Immature natural killer cell (primary cell): ENCODE results near the gene SYK. TPM values are rescaled to one million over a fixed set of nuclear protein-coding genes. Genes with fewer than 3 reads are reported as not detected.
A peak's percentile ranks its signal among the peaks of the same experiment; 100 is the strongest.

Experiments used
- DNase-seq, 3 donors: peaks; one replicate each; pipeline ENCODE4 v3.0.0; 2022; ENCODE audit warnings: mixed read lengths in 1 of 3
- H3K27ac Mint-ChIP-seq, 6 donors: one replicate each; pipeline ENCODE4 v1.8.0; 2020; ENCODE audit warnings: mixed read lengths in 6 of 6, mild to moderate bottlenecking in 5 of 6, inconsistent platforms in 4 of 6, moderate library complexity in 3 of 6
- H3K27me3 Mint-ChIP-seq, 3 donors: one replicate each; pipeline ENCODE4 v1.8.0; 2020 to 2021; ENCODE audit warnings: low read depth in 3 of 3, mild to moderate bottlenecking in 3 of 3, mixed read lengths in 3 of 3, moderate library complexity in 3 of 3, inconsistent platforms in 1 of 3
- H3K36me3 Mint-ChIP-seq, 3 donors: one replicate each; pipeline ENCODE4 v1.8.0; 2020; ENCODE audit warnings: mixed read lengths in 3 of 3, inconsistent platforms in 2 of 3, mild to moderate bottlenecking in 2 of 3
- H3K4me1 Mint-ChIP-seq, 2 donors: one replicate each; pipeline ENCODE4 v1.8.0; 2020; ENCODE audit warnings: inconsistent platforms in 2 of 2, mild to moderate bottlenecking in 2 of 2, mixed read lengths in 2 of 2, moderate library complexity in 1 of 2
- H3K4me3 Mint-ChIP-seq, 5 donors: one replicate each; pipeline ENCODE4 v1.8.0; 2020; ENCODE audit warnings: mild to moderate bottlenecking in 5 of 5, mixed read lengths in 5 of 5, inconsistent platforms in 3 of 5, moderate library complexity in 3 of 5
- H3K9me3 Mint-ChIP-seq, 6 donors: one replicate each; pipeline ENCODE4 v1.8.0; 2020; ENCODE audit warnings: mild to moderate bottlenecking in 6 of 6, mixed read lengths in 6 of 6, inconsistent platforms in 4 of 6, moderate library complexity in 3 of 6
- polyA plus RNA-seq, 3 donors: library from polyadenylated mRNA; unstranded; fragments of 300-500 nt; fragmentation: Illumina TruSeq; gene quantifications; one replicate each; pipeline ENCODE4 v1.2.3, GENCODE V29; 2021

SYK gene
- polyA plus RNA-seq, 3 donors from 2014 or later = 50.1 to 125 (median 82.6) TPM

DNA sequence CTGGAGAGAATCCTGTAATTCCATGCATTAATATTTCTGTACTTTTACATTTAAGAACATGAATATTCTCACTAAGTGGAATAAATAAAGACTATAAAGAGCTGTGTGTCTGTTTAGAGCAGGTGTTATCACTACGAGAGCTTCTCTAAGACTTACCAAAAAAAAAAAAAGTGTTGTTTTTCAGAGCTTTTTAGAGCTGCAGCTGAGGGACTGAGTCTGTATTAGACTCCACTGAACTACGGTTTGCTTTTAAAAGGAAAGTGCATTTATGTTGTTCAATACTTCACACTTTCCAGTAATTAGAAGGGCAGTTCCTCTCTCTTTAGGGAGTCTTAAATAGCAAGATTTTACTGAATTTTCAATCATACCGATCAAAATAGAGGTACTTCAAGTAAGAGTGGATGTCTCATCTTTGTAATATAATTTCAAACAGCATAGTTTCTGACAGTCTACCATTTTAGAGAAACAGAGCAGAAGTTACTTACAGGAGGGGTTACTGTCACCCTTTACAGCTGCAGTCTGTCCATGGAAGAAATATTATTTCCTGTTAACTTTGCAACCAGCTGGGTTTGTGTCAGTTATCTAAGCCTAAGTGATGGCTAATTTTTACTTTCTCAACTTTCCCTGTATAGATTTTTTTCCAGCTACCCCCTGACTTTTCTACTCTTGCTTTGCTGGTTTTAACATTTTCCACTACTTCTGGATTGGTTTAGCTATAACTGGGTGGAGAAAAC lies 2.4 kb downstream of the SYK start:
- H3K36me3 Mint-ChIP-seq = peaks cover 0 to 4% (median 0%) of the 10 kb centered on the region in 3 donors
- H3K4me1 Mint-ChIP-seq = peaks cover 63 to 86% of the 10 kb centered on the region in 2 donors
- H3K27ac Mint-ChIP-seq = peak overlapping the region; percentile 89 to 97 (median 92)
- peak overlapping the region; percentile 89 to 94 (median 92) for H3K4me3 Mint-ChIP-seq
- peaks cover 0 to 7% (median 1%) of the 10 kb centered on the region in 3 donors for H3K27me3 Mint-ChIP-seq
- H3K9me3 Mint-ChIP-seq = no peaks in the 10 kb centered on the region
- peak in 1 of 3 donors; percentile 24 for DNase-seq

DNA sequence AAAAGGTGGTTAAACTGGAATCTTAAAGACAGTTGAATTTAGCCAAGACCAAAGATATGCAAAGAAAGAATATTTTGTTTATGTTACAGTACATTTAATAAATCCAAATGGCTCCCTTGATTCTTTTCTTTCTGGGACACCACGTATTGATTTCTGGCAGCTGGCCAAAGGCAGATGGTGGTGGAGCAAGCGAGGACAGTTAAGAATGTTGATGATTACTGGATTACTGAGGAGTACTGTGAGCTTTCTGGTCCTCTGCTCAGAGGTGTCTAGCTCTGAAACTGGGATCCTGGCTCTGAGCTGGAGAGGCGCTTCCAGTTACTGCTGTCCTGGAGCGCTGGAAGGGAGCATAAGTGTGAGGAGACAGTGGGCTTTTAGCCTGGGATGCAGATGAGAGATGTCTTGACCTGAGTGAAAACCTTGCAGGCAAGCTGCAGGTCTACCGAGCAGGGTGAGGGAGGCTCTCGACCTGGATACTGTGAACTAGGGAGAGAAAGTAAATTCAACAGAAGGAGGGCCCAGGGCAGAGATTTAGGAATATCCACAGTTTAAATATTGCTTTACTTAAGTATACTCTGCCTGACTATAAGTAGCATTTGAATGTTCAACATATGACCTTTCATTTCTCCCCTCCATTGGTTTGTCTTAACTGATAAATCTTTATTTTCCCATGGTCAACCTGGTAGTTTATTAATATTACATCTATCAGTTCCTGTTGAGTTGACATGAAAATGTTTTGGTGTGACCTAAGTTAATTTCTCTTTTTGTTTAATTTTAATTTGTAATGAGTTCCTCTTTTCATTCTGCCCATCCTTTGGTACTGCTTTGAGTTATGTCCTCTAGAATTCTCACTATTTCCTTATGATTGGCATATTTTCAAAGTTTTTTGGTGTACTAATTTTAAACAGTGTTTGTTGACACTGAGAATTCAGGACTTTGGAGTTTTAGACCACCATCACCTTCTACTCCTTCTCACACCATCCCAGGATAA lies 3.7 kb downstream of the SYK start:
- Mint-ChIP-seq H3K27me3 (peaks cover 0 to 8% (median 4%) of the 10 kb centered on the region in 3 donors), H3K36me3 (peaks cover 0 to 4% (median 0%) of the 10 kb centered on the region in 3 donors), H3K4me1 (peaks cover 76 to 95% of the 10 kb centered on the region in 2 donors), H3K4me3 (peak overlapping the region in 4 of 5 donors; percentile 89 to 94 (median 92)), H3K27ac (peak overlapping the region; percentile 31 to 97 (median 92)), H3K9me3 (no peaks in the 10 kb centered on the region)
- DNase-seq = no peak

- Mint-ChIP-seq H3K27ac (peak overlapping the region in 3 of 6 donors; percentile 73 to 91 (median 85)), H3K4me1 (peaks cover 81 to 98% of the 10 kb centered on the region in 2 donors), H3K4me3 (no peak overlapping the region), H3K27me3 (peaks cover 0 to 8% (median 4%) of the 10 kb centered on the region in 3 donors), H3K36me3 (peaks cover 0 to 8% (median 4%) of the 10 kb centered on the region in 3 donors), H3K9me3 (no peaks in the 10 kb centered on the region)
- DNase-seq = no peak
Observed at GRCh38 chr9:90807006-90807405, 5.4 kb downstream of the SYK start.

DNA sequence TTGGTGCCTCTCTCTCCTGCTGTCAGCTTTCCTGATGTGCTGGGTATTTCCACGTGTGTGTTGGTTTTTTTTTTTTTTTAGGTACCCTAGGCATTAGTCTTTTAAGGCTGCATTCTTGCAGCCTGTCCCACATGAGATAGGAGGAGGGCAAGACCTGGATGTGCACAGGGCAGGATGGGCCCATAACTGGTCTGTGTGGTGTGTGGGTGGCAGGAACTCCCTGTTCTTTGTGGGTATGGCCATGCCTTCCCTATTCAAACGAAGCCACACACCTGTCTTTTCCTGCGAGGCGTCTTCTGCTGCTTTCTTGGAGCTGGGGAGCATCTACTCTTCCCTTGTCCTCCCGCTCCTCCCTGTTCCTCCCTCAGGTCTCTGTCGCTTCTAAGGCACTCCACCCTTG lies 6.8 kb downstream of the SYK start:
- no peaks in the 10 kb centered on the region for H3K9me3 Mint-ChIP-seq
- peak overlapping the region; percentile 73 to 92 (median 81) for H3K4me3 Mint-ChIP-seq
- H3K27ac Mint-ChIP-seq = peak overlapping the region; percentile 77 to 95 (median 88)
- H3K36me3 Mint-ChIP-seq = peaks cover 0 to 8% (median 4%) of the 10 kb centered on the region in 3 donors
- peak in 1 of 3 donors; percentile 42 for DNase-seq
- peaks cover 81 to 98% of the 10 kb centered on the region in 2 donors for H3K4me1 Mint-ChIP-seq
- peaks cover 0 to 8% (median 4%) of the 10 kb centered on the region in 3 donors for H3K27me3 Mint-ChIP-seq

DNA sequence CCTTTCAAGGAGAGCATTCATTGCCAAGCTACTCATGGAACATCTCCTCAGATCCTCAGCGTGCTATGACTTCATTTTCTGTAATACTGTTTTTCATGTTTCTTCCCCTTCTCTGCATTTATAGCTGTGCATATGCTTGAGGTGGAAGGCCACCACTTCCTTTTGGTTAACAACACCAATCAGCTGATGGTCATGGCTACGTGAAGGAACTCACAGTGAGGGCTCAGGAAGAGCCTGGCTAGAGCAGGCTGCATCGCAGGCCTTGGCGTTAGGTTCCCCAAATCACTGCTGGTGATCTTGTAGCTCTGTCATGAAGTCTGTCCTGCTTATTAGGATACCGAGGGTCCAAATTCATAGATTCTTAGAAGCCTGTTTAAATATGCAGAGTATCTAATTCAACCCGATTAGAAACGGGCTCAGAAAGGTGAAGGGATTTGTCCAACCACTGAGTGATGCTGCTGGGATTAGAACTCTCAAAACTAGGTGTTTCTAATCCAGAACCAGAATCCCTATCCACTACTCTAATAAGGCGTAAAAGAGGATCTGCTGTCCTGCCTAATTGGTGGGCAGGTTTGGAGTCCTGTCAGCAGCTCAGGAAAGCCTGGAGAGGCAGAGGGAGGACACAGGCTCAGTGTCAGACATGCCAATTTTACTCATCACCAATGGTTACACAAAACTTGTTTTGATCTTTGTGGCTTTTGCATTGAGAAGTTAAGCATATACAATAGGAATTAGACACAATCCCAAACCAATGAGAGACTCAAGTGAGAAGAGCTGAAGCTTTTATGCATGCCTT lies 7.5 kb downstream of the SYK start:
- peak; percentile 53 to 76 (median 65) for DNase-seq
- Mint-ChIP-seq H3K36me3 (peaks cover 0 to 8% (median 4%) of the 10 kb centered on the region in 3 donors), H3K27ac (peak overlapping the region; percentile 77 to 95 (median 88)), H3K4me3 (peak overlapping the region; percentile 73 to 92 (median 81)), H3K9me3 (no peaks in the 10 kb centered on the region), H3K4me1 (peaks cover 79 to 98% of the 10 kb centered on the region in 2 donors), H3K27me3 (peaks cover 0 to 8% (median 4%) of the 10 kb centered on the region in 3 donors)

DNA sequence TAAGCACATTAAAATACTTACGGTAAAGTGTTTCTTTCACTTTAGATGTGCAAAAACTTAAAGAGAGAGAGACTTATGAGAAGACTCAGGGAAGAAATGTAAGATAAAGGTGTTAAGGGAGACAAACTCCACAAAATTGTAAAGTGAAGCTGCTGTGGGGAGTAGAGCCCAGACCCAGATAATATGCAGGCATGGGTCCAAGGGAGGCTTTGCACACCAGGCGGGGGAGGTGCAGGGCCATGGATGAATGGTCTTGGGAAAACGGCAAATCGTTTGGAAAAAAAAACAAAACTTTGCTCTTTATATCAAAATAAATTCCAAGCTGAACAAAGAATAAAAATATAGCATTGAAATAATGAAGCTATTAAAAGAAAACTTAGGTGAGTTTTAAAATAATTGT lies 9.1 kb downstream of the SYK start:
- Mint-ChIP-seq H3K27ac (peak overlapping the region; percentile 74 to 95 (median 86)), H3K4me1 (peaks cover 76 to 98% of the 10 kb centered on the region in 2 donors), H3K27me3 (peaks cover 1 to 8% (median 4%) of the 10 kb centered on the region in 3 donors), H3K4me3 (peak overlapping the region in 4 of 5 donors; percentile 31 to 92 (median 60)), H3K36me3 (peaks cover 0 to 8% (median 4%) of the 10 kb centered on the region in 3 donors), H3K9me3 (no peaks in the 10 kb centered on the region)
- DNase-seq = no peak

- peaks cover 3 to 8% (median 4%) of the 10 kb centered on the region in 3 donors for H3K27me3 Mint-ChIP-seq
- H3K27ac Mint-ChIP-seq = peak overlapping the region in 5 of 6 donors; percentile 41 to 95 (median 72)
Observed at GRCh38 chr9:90813046-90813445, 11.4 kb downstream of the SYK start.

DNA sequence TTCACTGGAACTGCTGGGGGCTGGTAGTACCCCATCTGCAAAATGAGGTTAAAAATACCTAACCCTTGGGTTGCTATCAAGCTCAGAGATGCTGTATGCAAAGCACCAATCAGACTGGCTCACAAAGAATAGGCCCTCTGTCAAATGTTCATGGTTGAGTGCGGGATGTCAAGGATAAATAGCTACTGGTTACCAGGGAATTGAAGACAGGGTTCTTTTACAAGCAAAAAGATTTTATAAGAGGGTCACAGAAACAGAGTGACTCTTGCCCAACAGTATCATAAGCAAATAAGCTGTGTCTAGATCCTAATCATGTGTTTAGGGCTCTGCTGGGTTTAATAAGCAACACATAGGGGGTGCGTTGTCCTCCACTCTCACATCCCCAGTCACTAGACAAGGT lies 11.9 kb downstream of the SYK start:
- Mint-ChIP-seq H3K9me3 (no peaks in the 10 kb centered on the region), H3K36me3 (peaks cover 9 to 20% (median 15%) of the 10 kb centered on the region in 3 donors), H3K27me3 (peaks cover 3 to 8% (median 4%) of the 10 kb centered on the region in 3 donors), H3K4me1 (peaks cover 75 to 98% of the 10 kb centered on the region in 2 donors), H3K4me3 (peak overlapping the region in 1 of 5 donors; percentile 30), H3K27ac (peak overlapping the region in 5 of 6 donors; percentile 41 to 95 (median 72))
- DNase-seq = no peak

More at GRCh38 chr9:90813046-90813445, 11.4 kb downstream of the SYK start:
- Mint-ChIP-seq H3K4me3 (no peak overlapping the region), H3K36me3 (peaks cover 9 to 20% (median 11%) of the 10 kb centered on the region in 3 donors), H3K9me3 (no peaks in the 10 kb centered on the region), H3K4me1 (peaks cover 79 to 98% of the 10 kb centered on the region in 2 donors)
- DNase-seq = no peak

DNA sequence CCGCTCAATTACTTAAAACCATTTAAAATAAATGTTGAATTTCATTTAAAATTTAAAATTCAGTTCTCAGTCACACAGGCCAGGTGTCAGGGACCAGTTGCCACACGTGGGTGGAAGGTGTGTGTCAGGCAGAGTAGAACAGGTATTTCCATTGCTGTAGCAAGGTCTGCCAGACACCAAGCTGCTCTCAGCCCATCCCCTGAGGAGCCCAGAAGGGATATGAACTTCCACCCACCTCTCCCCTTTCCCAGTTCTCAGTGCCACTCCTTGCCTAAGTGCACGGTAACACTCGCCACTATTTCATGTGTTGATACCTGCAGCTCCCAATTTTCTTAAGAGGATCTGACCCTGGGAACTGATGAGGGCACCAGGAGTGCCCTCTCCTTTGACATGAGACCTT lies 12.7 kb downstream of the SYK start:
- Mint-ChIP-seq H3K9me3 (no peaks in the 10 kb centered on the region), H3K4me1 (peaks cover 67 to 98% of the 10 kb centered on the region in 2 donors), H3K36me3 (peaks cover 9 to 24% (median 21%) of the 10 kb centered on the region in 3 donors), H3K27me3 (peaks cover 2 to 3% (median 2%) of the 10 kb centered on the region in 3 donors), H3K4me3 (peak overlapping the region in 4 of 5 donors; percentile 82 to 90 (median 83)), H3K27ac (peak overlapping the region; percentile 91 to 98 (median 94))
- no peak for DNase-seq

DNA sequence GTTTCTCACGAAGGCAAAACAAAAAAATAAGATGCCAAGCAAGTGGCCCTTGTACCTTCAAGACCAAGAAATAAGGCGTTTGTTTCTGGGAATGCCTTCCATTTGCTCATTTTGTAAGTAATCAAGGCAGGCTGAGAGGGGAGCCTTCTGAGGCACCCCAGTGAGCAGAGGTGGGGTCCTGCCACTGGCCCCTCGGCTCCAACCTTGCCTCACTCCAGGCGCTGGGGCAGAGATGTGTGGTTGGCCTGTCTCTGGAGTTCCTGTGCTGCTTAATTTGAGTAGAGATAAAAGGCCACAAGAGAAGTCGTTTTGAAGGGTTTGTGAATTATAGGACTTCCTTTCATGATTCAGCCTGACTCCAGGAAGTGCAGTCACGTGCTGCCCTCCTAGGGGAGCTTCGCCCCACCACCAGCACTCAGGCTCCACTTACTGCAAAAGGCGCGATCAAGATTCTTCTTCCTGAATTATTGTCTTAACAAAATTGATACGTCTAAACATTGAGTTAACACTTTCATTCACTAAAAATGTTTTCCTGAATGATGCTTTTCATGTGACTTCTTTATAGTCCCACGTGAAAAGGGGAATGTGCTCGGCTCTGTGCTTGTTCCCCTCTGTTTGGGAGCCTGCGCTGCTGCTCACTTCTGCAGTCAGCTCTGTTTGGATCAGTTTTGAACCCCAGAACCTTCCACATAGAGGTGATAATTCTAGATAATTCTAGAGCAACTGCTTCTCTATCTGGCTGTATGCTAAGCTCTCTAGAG lies 13.7 kb downstream of the SYK start:
- peaks cover 59 to 94% of the 10 kb centered on the region in 2 donors for H3K4me1 Mint-ChIP-seq
- peak overlapping the region; percentile 77 to 90 (median 82) for H3K4me3 Mint-ChIP-seq
- DNase-seq = peak; percentile 35 to 51 (median 47)
- H3K9me3 Mint-ChIP-seq = no peaks in the 10 kb centered on the region
- H3K36me3 Mint-ChIP-seq = peaks cover 8 to 30% (median 25%) of the 10 kb centered on the region in 3 donors
- H3K27ac Mint-ChIP-seq = peak overlapping the region; percentile 91 to 98 (median 94)
- H3K27me3 Mint-ChIP-seq = peaks cover 0 to 3% (median 0%) of the 10 kb centered on the region in 3 donors

DNA sequence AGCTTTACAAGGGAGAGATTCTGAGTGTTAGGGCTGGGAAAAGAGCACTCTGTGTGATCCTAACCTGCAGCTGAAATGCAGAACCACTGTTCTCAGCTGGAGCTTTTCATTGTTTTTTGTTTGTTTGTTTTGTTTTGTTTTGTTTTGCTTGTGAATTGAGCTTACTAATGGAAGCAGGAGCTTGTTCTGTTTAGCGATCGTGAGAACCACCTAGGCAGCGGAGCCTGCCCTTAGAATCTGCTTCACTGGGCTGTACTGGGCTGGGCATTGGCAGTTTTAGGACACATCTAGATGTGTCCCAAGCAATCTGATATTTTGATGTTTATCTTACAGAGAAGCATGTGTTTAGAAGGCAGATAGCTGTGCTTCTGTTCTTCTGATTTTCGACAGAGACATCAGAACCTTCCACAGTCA lies 14.3 kb downstream of the SYK start:
- peak overlapping the region; percentile 77 to 90 (median 82) for H3K4me3 Mint-ChIP-seq
- H3K36me3 Mint-ChIP-seq = peaks cover 4 to 26% (median 25%) of the 10 kb centered on the region in 3 donors
- peaks cover 0 to 3% (median 0%) of the 10 kb centered on the region in 3 donors for H3K27me3 Mint-ChIP-seq
- no peaks in the 10 kb centered on the region for H3K9me3 Mint-ChIP-seq
- DNase-seq = no peak
- H3K27ac Mint-ChIP-seq = peak overlapping the region; percentile 91 to 98 (median 94)
- peaks cover 54 to 90% of the 10 kb centered on the region in 2 donors for H3K4me1 Mint-ChIP-seq

DNA sequence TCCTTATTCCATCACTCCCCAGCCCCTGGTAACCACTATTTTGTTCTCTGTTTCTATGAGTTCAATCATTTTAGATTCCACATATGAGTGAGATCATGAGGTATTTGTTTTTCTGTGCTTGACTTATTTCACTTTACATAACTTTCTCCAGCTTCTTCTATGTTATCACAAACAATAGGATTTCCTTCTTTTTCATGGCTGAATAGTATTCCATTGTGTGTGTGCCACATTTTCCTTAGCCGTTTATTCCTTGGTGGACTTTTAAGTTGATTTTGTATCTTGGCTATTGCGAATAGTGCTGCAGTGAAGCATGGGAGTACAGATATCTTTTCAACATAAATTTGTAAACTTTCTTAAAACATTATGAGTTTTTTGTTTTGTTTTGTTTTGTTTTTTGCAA lies 15.1 kb downstream of the SYK start:
- Mint-ChIP-seq H3K27me3 (peaks cover 0 to 3% (median 0%) of the 10 kb centered on the region in 3 donors), H3K4me3 (peak overlapping the region in 1 of 5 donors; percentile 1), H3K27ac (peak overlapping the region in 5 of 6 donors; percentile 11 to 98 (median 95)), H3K36me3 (peaks cover 4 to 31% (median 25%) of the 10 kb centered on the region in 3 donors), H3K4me1 (peaks cover 58 to 93% of the 10 kb centered on the region in 2 donors), H3K9me3 (no peaks in the 10 kb centered on the region)
- no peak for DNase-seq
